Mononuclear cell (primary cell): ENCODE data around the gene CNN3. TPM values are rescaled to one million over a fixed set of nuclear protein-coding genes. Genes with fewer than 3 reads are reported as not detected.

ENCODE experiments used
- H3K27me3 ChIP-seq: 2 replicates; pipeline ENCODE4 v1.6.0; 2011; ENCODE audit warnings: low read length, control low read depth; ENCODE audit not compliant: insufficient read depth
- H3K4me1 ChIP-seq: 2 replicates; pipeline ENCODE4 v1.5.1; 2011; ENCODE audit warnings: mild to moderate bottlenecking, low read length, control low read depth; ENCODE audit not compliant: insufficient read depth
- H3K4me3 ChIP-seq: 2 replicates; pipeline ENCODE4 v1.5.1; 2011; ENCODE audit warnings: mild to moderate bottlenecking, low read length, moderate library complexity
- H3K9me3 ChIP-seq: 2 replicates; pipeline ENCODE4 v1.5.1; 2011; ENCODE audit warnings: low read depth, mild to moderate bottlenecking, control low read depth, low read length
- total RNA-seq: library from RNA; depleted of rRNA; stranded (reverse); fragments of >200 nt; gene quantifications from one replicate; pipeline ENCODE4 v1.2.3, GENCODE V29; 2012

CNN3 gene
- total RNA-seq, 1 donor = 4.6 TPM

DNA sequence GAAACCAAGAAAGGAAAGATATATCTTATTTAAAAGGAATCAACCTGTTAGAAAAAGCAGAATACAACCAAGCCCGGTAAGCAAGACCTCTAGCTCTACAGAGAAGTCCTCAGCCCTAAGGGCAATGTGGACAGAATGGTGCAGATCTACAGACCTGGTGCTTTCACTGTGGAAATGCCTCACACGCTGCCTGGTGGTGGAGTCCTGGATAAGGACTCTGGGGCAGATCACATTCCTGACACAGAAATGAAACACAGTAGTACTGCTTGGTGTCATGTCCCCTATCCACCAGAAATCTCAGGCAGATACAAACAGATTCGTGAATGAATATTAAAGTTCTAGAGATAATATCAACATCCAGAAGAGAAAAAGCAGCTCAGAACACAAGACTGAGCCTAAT, 6.8 kb downstream of the CNN3 start:
- Histone ChIP-seq H3K9me3 (no peaks in the 10 kb centered on the region), H3K27me3 (peaks cover 20% of the 10 kb centered on the region), H3K4me1 (no peaks in the 10 kb centered on the region), H3K4me3 (no peak overlapping the region)

DNA sequence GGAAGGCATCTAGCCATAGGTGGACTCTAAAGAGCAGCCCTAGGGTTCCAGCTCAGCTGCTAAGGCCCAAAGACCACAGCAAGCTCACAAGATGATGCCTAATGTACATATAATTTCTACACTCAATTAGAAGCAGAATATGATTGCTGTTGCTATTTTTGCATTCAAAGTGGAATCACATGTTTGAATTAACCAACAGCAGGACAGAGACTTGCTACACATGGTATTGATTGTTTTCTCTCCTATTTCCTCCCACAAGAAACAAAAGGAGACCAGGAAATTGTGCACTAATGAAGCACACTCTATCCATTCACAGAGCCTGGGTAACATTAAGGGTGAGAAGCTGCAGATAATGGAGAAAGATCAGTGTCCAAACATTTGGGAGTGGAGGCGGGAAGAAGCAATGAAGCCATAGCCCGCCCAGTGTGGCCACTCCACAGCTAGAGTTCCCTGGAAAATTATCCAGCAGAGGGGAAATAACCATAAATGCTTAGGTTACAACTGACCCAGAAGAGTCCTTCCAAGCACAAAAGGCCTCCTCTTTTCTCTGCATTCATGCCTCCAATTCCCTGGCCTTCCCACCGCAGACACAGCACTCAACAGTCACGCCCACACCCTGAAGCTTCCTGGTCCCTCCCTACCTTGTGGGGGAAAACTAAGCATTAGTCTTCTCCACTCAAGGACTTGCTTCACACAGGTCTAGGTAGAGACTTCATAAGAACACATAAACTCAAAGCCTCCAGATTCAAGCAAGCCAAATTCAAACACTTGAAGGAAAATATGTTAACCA, 7.5 kb downstream of the CNN3 start:
- Histone ChIP-seq H3K9me3 (no peaks in the 10 kb centered on the region), H3K4me3 (no peak overlapping the region), H3K4me1 (no peaks in the 10 kb centered on the region), H3K27me3 (peaks cover 13% of the 10 kb centered on the region)

DNA sequence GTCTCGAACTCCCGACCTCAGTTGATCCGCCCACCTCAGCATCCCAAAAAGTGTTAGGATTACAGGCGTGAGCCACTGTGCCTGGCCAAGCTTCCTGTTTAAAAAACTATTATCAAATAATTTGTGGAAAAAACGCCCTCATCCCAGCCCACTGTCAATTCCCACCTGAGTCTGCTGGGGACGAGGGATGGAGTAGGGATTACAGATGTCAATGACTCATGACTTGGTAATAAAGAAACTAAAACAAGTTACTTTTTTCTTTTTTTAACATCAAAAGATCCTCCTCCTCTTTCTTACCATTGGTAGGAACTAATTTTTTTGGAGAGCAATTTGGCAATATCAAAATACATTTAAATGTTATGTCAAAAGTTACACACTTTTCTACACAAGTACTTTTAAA, 9.7 kb downstream of the CNN3 start:
- no peak overlapping the region for H3K4me3 ChIP-seq
- H3K27me3 ChIP-seq = no peaks in the 10 kb centered on the region
- H3K4me1 ChIP-seq = no peaks in the 10 kb centered on the region
- no peaks in the 10 kb centered on the region for H3K9me3 ChIP-seq

DNA sequence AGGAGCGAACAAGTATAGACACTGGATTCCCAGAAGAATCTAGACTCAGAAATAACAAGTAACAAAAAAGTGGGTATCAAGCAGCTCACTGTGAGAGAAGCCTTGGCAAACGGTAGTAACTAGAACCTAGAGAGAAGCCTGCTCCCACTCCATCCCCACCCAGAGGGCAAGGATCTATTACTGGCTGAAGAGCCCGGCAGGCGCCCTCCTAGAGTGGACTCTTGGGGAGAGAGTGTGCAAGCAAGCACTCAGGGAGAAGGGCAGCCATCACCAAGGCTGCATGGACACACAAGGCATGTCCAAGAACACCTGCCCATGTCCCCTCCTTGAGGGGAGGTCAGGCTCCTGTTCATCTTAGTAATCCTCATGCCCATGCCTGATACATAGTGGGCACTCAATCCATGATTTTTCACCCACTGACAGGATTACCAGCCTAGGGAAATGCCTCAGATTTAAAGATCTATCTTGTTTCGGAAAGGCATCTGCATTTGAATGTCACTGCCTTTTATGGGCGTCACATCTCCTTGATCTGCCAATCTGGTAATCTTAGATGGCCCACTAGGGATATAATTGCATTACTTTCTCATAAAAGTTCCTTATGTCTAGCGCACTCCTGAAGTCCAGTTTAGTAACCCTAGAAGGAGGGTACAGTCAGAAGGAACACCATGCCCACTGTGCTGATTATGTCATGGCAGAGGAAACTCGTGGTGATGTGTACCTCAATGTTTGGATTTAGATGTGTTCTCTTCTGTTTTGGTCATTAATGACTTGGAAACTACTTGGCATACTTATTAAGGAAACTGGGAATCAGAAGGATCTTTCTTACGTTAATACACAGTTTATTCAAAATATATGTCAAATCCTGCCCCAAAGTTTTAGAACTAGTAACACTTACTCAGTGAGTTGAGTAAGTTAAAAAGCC, 14.4 kb downstream of the CNN3 start:
- H3K27me3 ChIP-seq = no peaks in the 10 kb centered on the region

DNA sequence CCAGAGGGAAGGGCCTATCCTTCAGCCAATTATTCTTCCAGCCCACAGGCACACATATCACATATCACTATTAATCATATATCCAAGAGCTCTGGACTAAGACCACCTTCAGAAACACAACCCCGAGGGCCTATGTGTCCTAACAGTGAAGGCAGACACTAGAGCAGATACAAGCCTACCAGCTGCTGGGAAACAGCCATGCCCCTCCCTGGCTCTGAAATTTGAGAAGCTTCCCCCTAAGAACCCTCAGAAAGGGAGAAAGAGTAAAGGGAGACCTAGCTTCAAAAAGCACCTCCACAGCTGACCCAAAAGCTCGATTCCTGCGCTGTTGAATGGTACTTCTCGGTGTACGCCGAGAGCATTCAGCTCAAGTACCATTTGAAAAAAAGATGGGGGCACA, 17.4 kb downstream of the CNN3 start:
- no peaks in the 10 kb centered on the region for H3K27me3 ChIP-seq
- no peaks in the 10 kb centered on the region for H3K4me1 ChIP-seq

More for the DNA sequence above, 14.4 kb downstream of the CNN3 start:
- H3K4me3 ChIP-seq = no peak overlapping the region
- H3K9me3 ChIP-seq = no peaks in the 10 kb centered on the region
- no peaks in the 10 kb centered on the region for H3K4me1 ChIP-seq

DNA sequence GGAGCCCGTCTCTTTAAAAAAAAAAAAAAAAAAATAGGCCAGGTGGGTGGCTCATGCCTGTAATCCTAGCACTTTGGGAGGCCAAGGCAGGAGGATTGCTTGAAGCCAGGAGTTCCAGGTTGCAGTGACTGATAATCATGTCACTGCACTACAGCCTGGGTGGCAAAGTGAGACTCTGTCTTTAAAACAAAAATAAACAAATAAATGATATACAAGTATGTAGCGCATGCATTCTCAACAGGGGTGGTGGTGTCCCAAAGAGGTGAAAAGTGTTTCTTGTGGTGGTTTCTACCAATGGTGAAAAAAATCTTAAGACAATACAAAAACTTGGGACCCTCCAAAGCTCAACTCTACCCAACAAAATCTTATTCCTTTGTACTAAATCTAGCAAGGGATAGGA, 17.9 kb downstream of the CNN3 start:
- no peak overlapping the region for H3K4me3 ChIP-seq
- no peaks in the 10 kb centered on the region for H3K27me3 ChIP-seq
- no peaks in the 10 kb centered on the region for H3K9me3 ChIP-seq
- no peaks in the 10 kb centered on the region for H3K4me1 ChIP-seq

More for the DNA sequence above, 17.4 kb downstream of the CNN3 start:
- no peak overlapping the region for H3K4me3 ChIP-seq
- no peaks in the 10 kb centered on the region for H3K9me3 ChIP-seq

DNA sequence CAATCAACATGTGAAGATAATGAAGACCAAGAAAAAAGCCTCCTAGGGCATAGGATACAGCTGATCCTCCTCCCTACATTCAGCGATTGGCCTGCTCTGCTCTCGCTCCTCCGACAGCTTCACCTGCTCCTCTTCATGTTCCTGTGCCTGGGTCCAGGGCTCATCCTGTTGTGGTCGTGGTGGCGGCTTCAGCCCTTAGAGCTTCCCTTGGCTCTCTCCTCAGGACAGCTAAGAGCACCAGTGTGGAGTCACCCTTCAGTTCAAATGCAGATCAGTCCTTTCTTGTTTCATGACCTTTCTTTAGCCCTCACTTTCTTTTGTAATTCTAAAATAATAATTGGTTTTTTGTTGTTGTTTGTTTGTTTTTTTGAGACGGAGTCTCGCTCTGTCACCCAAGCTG, 18.7 kb downstream of the CNN3 start:
- H3K9me3 ChIP-seq = no peaks in the 10 kb centered on the region
- H3K4me3 ChIP-seq = no peak overlapping the region
- no peaks in the 10 kb centered on the region for H3K4me1 ChIP-seq
- H3K27me3 ChIP-seq = no peaks in the 10 kb centered on the region

DNA sequence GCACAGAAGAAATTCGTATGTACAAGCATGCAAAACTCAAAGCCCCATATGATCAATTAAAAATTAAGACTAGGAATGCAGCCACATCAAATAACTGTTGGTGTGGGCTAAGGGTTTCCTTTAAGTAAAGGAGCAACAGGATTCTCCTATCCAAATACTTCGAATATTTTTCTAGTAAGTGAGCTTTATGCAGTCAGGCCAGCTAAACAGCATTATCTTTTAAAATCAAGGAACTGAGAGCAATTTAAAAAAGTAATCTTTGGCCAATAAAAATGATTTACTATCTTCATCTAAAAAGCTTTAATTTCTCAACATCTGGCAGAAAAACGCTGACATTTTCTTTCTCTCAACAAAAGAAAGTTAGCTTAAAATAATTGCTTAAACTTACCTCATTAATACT, 19.8 kb downstream of the CNN3 start:
- H3K4me1 ChIP-seq = no peaks in the 10 kb centered on the region
- no peaks in the 10 kb centered on the region for H3K9me3 ChIP-seq
- no peaks in the 10 kb centered on the region for H3K27me3 ChIP-seq
- H3K4me3 ChIP-seq = no peak overlapping the region

DNA sequence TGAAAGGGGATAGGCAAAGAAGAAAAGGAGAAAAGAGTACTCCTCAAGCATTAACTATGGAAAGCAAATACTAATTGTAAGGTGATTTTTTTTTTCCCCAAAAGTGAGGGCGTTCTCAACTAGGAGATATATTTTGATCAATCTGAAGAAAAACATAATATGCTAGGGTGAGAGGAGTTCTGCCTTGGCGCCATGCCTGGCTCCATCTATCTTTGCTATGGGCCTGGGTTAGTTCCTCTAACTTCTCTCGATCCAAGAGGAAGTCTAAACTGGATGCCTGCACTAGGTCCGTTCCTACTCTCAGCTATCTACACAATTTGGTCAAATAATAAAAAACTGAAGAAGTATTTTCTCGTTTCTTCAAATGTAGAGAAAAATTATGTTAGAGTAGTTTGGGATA, 20.5 kb downstream of the CNN3 start:
- no peaks in the 10 kb centered on the region for H3K9me3 ChIP-seq
- H3K4me3 ChIP-seq = no peak overlapping the region
- no peaks in the 10 kb centered on the region for H3K4me1 ChIP-seq
- H3K27me3 ChIP-seq = no peaks in the 10 kb centered on the region

DNA sequence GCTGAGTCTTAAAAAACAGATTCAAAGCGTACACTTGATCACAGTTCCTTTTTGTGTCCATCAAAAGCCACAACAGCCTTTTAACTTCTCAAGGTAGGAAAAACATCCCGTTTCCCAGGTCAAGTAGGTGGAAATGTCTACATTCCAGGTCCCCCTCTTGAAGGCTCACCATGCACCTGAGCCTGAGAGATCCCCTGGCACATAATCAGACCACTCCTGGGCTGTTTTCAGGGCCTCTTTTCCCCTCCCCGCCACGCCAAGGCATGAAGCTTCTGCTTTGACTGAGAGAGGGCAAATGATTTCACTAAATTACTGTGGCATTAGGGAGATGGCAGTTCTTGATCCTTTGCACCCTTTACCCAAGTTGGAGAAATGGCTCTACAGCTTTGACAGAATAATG, 21.7 kb downstream of the CNN3 start:
- H3K9me3 ChIP-seq = no peaks in the 10 kb centered on the region
- H3K27me3 ChIP-seq = no peaks in the 10 kb centered on the region
- no peaks in the 10 kb centered on the region for H3K4me1 ChIP-seq
- H3K4me3 ChIP-seq = no peak overlapping the region

DNA sequence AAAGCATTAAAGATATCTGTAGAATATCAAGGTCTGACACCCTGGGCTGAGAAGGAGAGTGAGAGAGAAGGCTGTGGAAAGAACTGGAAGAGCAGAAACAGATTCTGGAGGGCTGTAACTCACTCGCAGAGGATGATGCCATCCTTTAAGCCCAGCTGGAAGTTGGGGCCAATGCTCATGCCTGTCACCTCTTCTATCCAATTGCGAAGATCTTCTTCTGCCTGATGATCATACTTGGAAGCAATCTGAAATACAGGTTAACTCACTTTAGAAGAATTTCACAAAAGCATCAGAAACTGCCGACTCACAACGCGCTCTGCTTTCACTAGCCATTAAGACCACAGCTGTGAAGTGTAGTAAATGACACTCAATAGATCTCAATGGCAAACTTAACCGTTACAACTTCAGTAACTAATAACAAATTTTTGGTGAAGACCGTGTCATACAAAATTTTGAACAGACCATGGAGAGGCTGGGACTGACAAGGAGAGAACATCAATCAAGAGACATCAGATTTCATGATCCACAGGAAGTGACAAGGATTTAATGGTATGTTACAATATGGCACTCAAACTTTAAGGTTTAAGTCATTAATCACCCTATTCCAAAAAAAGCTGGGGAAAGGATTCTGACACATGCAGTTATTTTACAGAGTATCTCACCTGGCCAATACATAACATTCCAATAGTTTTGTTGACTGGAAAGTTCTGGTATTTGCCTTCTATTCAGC, 23.5 kb downstream of the CNN3 start:
- H3K9me3 ChIP-seq = no peaks in the 10 kb centered on the region
- H3K4me1 ChIP-seq = no peaks in the 10 kb centered on the region
- H3K4me3 ChIP-seq = no peak overlapping the region
- H3K27me3 ChIP-seq = no peaks in the 10 kb centered on the region

DNA sequence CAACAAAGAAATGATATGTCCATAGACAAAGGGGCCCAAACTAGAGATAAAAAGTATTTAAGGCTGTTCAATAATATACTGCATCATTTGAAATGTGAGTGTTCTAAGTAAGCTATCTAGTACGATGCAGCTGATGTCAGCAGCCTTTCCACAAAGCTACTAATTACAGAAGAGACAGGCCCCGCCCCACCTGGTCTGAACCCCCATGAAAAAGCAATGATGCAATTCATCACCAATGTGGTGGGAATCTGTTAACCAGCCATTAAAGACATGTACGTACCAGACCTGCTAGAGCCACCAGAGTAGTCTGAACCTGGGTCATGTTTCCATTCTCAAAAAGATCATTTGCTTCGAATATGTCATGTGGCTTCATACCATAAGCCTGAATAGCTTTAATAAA, 25.1 kb downstream of the CNN3 start:
- H3K27me3 ChIP-seq = no peaks in the 10 kb centered on the region
- H3K4me3 ChIP-seq = no peak overlapping the region
- H3K9me3 ChIP-seq = no peaks in the 10 kb centered on the region
- H3K4me1 ChIP-seq = no peaks in the 10 kb centered on the region

DNA sequence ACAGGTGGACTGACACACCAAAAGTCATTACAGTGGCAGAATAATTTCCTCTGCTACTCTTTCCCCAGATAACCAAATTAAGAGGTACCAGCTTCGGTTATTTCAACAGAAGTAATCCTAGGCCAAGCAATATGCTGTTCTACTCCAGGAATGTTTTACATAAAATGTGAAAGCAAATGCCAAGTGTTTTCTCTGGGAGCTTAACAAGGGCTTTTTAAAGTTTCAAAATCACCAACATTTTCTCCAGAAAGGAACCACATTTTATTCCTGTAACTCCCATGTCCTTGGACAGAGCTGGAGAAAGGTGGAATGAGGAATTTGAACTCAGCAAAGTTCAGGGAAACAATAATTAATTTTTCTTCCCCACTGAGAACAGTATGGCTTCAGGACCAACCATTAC, 27.2 kb downstream of the CNN3 start:
- no peaks in the 10 kb centered on the region for H3K9me3 ChIP-seq
- H3K4me1 ChIP-seq = no peaks in the 10 kb centered on the region
- H3K4me3 ChIP-seq = no peak overlapping the region
- H3K27me3 ChIP-seq = no peaks in the 10 kb centered on the region

DNA sequence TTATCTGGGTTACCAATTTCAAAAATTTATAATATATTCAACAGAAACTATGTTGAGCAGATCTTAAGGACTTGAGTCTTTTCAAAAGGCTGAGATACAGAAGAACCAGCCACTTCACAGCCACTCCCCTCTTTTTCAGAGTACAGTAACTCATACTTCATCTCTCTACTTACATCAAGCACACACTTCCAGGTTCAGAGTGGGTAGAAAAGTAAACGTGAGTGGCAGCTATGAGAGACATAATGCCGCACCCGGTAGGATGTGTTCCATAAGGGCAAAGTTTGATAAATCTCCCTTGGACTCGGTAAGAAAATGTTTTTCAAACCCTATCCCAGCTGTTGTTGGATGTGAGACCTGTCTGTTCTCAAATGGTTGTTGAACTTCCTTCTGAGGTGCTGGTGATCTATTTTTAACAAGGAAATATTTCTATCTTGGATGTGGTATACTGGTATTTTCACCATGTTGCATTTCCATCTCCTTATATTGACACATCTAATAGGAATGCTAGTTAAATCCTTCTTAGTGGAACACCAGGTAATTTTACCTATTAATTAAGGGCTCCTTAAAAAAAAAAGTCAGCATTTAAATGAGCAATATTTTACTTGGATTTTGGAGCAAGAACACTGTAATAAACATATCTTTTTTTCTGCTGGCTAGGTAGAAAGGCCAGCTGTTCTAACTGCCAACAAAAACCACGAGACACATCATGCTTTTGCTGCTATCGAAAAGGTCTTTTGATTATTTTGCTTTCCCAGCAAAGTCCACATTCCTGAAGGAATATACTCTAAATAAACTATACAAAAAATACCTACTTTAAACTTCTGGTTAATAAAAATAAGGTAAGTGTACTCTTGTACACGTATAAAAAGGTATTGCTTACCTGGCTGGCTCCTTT, 28.2 kb downstream of the CNN3 start:
- no peaks in the 10 kb centered on the region for H3K9me3 ChIP-seq

More for the DNA sequence above, 28.2 kb downstream of the CNN3 start:
- no peaks in the 10 kb centered on the region for H3K27me3 ChIP-seq
- no peaks in the 10 kb centered on the region for H3K4me1 ChIP-seq
- no peak overlapping the region for H3K4me3 ChIP-seq
